ENCODE data around the gene CXCL17. TPM values are rescaled to one million over a fixed set of nuclear protein-coding genes. Genes with fewer than 3 reads are reported as not detected.
A peak's percentile ranks its signal among the peaks of the same experiment; 100 is the strongest.

Gene CXCL17
- total RNA-seq, 1 donor from 2014 or later: not detected

- Mint-ChIP-seq H3K27ac (ENCODE audit: unreplicated experiment) (no peak overlapping the region), H3K9me3 (no peaks in the 10 kb centered on the region), H3K4me1 (peaks cover 45% of the 10 kb centered on the region), H3K4me3 (no peak overlapping the region), H3K36me3 (ENCODE audit: low read depth) (no peaks in the 10 kb centered on the region), H3K27me3 (ENCODE audit: low read depth) (peaks cover 17% of the 10 kb centered on the region)
- no peak for DNase-seq (ENCODE audit: low read depth, low spot score)
- TF ChIP-seq CTCF (conservative IDR thresholded peaks at IDR 0.05): no peak
Observed at GRCh38 chr19:42469311-42470235, 26.8 kb upstream of the CXCL17 start.

- Mint-ChIP-seq H3K9me3 (no peaks in the 10 kb centered on the region), H3K27ac (ENCODE audit: unreplicated experiment) (no peak overlapping the region), H3K27me3 (ENCODE audit: low read depth) (peaks cover 11% of the 10 kb centered on the region), H3K36me3 (ENCODE audit: low read depth) (no peaks in the 10 kb centered on the region), H3K4me1 (peaks cover 34% of the 10 kb centered on the region), H3K4me3 (no peak overlapping the region)
- no peak for DNase-seq (ENCODE audit: low read depth, low spot score)
- no peak for TF ChIP-seq CTCF (conservative IDR thresholded peaks at IDR 0.05)
Observed at GRCh38 chr19:42468273-42468796, 25.6 kb upstream of the CXCL17 start.

DNA sequence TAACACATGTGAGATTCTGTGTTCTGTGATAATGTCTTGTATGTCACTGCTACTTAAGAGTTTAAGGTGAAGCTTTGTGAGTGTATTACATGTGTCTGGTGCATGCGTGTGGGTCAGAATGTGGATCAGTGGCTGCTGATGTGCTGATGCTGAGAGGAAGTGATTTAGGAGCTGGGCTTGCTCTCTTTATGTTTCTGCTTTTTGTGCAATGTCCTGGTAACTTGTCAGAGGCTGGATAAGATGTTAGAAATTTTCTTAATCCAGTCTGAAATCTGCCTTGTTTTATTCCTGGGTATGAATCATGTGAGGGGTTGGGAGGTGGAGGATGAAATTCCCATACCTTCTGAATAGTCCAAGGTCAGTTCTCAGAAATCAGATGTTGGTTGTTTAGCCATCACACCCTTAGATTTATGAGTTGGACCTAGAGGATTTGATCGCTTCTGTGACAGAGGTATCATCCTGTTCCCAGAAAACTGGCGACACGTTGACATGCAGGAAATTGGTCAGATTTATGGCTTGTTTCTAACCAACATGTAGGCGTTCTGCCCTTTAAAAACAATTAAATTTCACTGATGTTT, 24.5 kb upstream of the CXCL17 start:
- no peak for DNase-seq (ENCODE audit: low read depth, low spot score)
- no peaks in the 10 kb centered on the region for H3K36me3 Mint-ChIP-seq (ENCODE audit: low read depth)
- H3K9me3 Mint-ChIP-seq: peaks cover 2% of the 10 kb centered on the region
- H3K27ac Mint-ChIP-seq (ENCODE audit: unreplicated experiment): no peak overlapping the region
- H3K4me1 Mint-ChIP-seq: peaks cover 35% of the 10 kb centered on the region
- no peak for TF ChIP-seq CTCF (conservative IDR thresholded peaks at IDR 0.05)
- no peak overlapping the region for H3K4me3 Mint-ChIP-seq
- H3K27me3 Mint-ChIP-seq (ENCODE audit: low read depth): peaks cover 4% of the 10 kb centered on the region

DNA sequence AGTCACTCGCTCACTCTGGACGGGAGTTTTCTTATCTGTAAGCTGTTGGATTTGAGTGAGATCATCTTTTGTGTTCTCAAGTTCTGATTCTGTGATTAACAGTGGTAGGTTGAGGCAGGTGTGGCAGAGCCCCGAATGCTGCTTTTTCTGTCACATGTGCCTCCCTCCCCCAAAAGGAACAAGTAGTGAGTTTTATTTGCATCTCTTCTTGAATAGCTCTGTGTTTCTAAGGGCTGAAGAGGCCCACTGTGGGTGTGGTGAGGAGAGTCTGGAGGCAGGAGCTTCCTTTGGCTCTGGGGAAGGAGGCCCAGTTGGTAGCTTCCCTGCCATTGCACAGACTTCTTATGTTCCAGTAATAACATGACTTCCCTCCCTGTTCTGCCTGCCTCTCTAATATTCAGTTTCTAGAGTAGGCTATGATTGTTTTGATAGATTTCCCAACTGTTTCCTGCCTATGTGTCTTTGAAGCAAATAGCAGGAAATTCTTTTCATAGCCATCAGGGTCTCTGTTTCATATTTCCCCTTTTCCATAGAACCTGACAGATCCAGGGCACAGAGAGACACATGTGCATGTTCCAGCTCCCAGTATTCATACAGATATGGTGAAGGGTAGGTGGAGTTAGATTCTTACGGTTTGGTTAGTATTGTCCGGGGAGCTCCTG, 23.9 kb upstream of the CXCL17 start:
- Mint-ChIP-seq H3K27ac (ENCODE audit: unreplicated experiment) (peak overlapping the region; percentile 91), H3K9me3 (peaks cover 4% of the 10 kb centered on the region), H3K4me1 (peaks cover 41% of the 10 kb centered on the region), H3K27me3 (ENCODE audit: low read depth) (no peaks in the 10 kb centered on the region), H3K4me3 (no peak overlapping the region), H3K36me3 (ENCODE audit: low read depth) (no peaks in the 10 kb centered on the region)
- DNase-seq (ENCODE audit: low read depth, low spot score): no peak
- TF ChIP-seq CTCF (conservative IDR thresholded peaks at IDR 0.05): no peak

DNA sequence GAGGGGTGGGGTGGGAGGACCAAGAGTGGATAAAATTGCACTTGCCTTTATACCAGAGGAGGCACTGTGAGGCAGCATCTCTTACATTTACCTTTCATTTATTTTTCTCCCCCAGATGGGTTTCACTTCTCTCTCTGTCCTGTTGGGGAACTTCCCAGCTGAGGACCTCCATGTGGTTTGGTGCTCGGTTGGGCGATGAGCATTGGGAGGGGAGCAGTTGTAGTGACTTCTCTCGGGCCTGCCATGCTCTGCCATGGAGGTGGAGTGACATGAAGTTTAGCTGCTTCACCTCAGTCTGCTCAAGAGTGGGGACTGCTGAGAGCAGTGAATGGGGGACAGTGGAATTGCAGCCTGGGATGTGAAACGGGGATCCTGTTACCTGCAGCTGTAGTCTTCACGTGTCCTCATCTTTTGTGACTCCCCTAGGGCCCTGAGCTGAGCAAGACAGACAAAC, 23.1 kb upstream of the CXCL17 start:
- TF ChIP-seq CTCF (conservative IDR thresholded peaks at IDR 0.05): no peak
- Mint-ChIP-seq H3K36me3 (ENCODE audit: low read depth) (no peaks in the 10 kb centered on the region), H3K4me3 (no peak overlapping the region), H3K9me3 (peaks cover 4% of the 10 kb centered on the region), H3K27me3 (ENCODE audit: low read depth) (no peaks in the 10 kb centered on the region), H3K4me1 (peaks cover 44% of the 10 kb centered on the region), H3K27ac (ENCODE audit: unreplicated experiment) (peak overlapping the region; percentile 91)
- DNase-seq (ENCODE audit: low read depth, low spot score): no peak
